GM23248 (cell line): Measurements from ENCODE around the gene NANOG. TPM values are rescaled to one million over a fixed set of nuclear protein-coding genes. Genes with fewer than 3 reads are reported as not detected.
"Not testable (repeated sequence)": the region's sequence is repeated elsewhere in the genome, so short reads cannot be mapped to it uniquely, and the experiment has no call there.

Experiments
- DNase-seq: peaks from one replicate; pipeline ENCODE4 v3.0.0-alpha.2; 2015
- H2AFZ ChIP-seq: fragments of 200-600 bp; sonication (generic); 2 replicates; pipeline ENCODE4 v1.6.1; 2016; ENCODE audit warnings: antibody characterized with exemption
- H3F3A ChIP-seq: fragments of 200-600 bp; sonication (generic); 2 replicates; pipeline ENCODE4 v1.6.1; 2016; ENCODE audit warnings: mild to moderate bottlenecking, antibody characterized with exemption, mixed run types; ENCODE audit not compliant: insufficient read depth
- H3K27ac ChIP-seq: fragments of 200-600 bp; sonication (generic); 2 replicates; pipeline ENCODE4 v1.5.1; 2016; ENCODE audit warnings: mild to moderate bottlenecking
- H3K27me3 ChIP-seq: fragments of 200-600 bp; sonication (generic); replicated peaks from 2 replicates; pipeline ENCODE4 v1.6.1; 2016; ENCODE audit warnings: mild to moderate bottlenecking; ENCODE audit not compliant: insufficient read depth
- H3K36me3 ChIP-seq: fragments of 200-600 bp; sonication (generic); 2 replicates; pipeline ENCODE4 v1.6.1; 2016; ENCODE audit warnings: low read depth, mild to moderate bottlenecking
- H3K4me1 ChIP-seq: fragments of 200-600 bp; sonication (generic); 2 replicates; pipeline ENCODE4 v1.6.1; 2016; ENCODE audit warnings: mild to moderate bottlenecking; ENCODE audit not compliant: insufficient read depth
- H3K4me2 ChIP-seq: fragments of 200-600 bp; sonication (generic); one replicate; pipeline ENCODE4 v1.6.1; 2016; ENCODE audit warnings: mild to moderate bottlenecking; ENCODE audit not compliant: unreplicated experiment
- H3K4me3 ChIP-seq: fragments of 200-600 bp; sonication (generic); 2 replicates; pipeline ENCODE4 v1.5.1; 2016; ENCODE audit warnings: mild to moderate bottlenecking
- H3K79me2 ChIP-seq: fragments of 200-600 bp; sonication (generic); 2 replicates; pipeline ENCODE4 v1.6.1; 2016; ENCODE audit warnings: mild to moderate bottlenecking; ENCODE audit not compliant: insufficient read depth
- H3K9ac ChIP-seq: fragments of 200-600 bp; sonication (generic); 2 replicates; pipeline ENCODE4 v1.6.1; 2016; ENCODE audit warnings: mild to moderate bottlenecking
- H3K9me2 ChIP-seq: fragments of 200-600 bp; sonication (generic); 2 replicates; pipeline ENCODE4 v1.6.1; 2016; ENCODE audit warnings: mixed run types, mild to moderate bottlenecking, moderate library complexity; ENCODE audit not compliant: insufficient read depth
- H3K9me3 ChIP-seq: fragments of 200-600 bp; sonication (generic); one replicate; pipeline ENCODE4 v1.6.1; 2017; ENCODE audit warnings: low read depth
- H4K20me1 ChIP-seq: fragments of 200-600 bp; sonication (generic); 2 replicates; pipeline ENCODE4 v1.6.0; 2016; ENCODE audit not compliant: insufficient read depth
- EZH2 ChIP-seq: fragments of 200-600 bp; sonication (generic); IDR thresholded peaks from 2 replicates; pipeline ENCODE4 v1.6.1; 2018; ENCODE audit warnings: antibody characterized with exemption, mild to moderate bottlenecking; ENCODE audit not compliant: insufficient read depth, poor library complexity, severe bottlenecking
- EZH2phosphoT487 ChIP-seq: fragments of 200-600 bp; sonication (generic); IDR thresholded peaks from 2 replicates; pipeline ENCODE4 v1.6.1; 2018; ENCODE audit warnings: antibody characterized with exemption, moderate library complexity, mild to moderate bottlenecking, low read depth; ENCODE audit not compliant: insufficient read depth
- WGBS, 2 experiments: methylation state at CpG; one replicate each; pipeline ENCODE4 v1.1.6; 2015 to 2017; ENCODE audit warnings: low lambda C conversion rate in 2 of 2, low coverage in 1 of 2; ENCODE audit errors: missing lambda C conversion rate in 2 of 2; 5-methylcytosine and 5-hydroxymethylcytosine counted together
- in situ Hi-C: fragments of 300-500 bp; cut with MboI; formaldehyde crosslinking; loops from 2 replicates; pipeline ENCODE4 v1.15.0; 2020
- polyA plus RNA-seq: library from polyadenylated mRNA; unstranded; fragments of >200 nt; fragmentation: Nextera tagmentation; extraction: Ambion mirVana; gene quantifications from 2 replicates; pipeline ENCODE4 v1.2.1, GENCODE V29; 2016
- total RNA-seq: library from RNA; depleted of rRNA; stranded (reverse); fragments of >200 nt; shearing (Covaris generic); gene quantifications from 2 replicates; pipeline ENCODE4 v1.2.3, GENCODE V29; 2014

The NANOG gene
- total and polyA plus RNA-seq, 2 experiments from 2014 or later, result 0.13 TPM; not detected in 1

DNA sequence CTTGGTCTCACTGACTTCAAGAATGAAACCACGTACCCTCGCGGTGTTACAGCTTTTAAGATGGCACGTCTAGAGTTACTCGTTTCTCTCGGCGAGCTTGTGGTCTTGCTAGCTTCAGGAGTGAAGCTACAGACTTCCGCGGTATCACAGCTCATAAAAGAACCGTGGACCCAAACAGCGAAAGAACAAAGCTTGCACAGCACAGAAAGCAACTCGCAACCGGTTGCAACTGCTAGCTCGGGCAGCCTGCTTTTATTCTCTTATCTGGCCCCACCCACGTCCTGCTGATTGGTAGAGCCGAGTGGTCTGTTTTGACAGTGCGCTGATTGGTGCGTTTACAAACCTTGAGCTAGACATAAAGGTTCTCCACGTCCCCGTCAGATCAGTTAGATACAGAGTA is 37.8 kb upstream of the NANOG start:
- no peaks in the 10 kb centered on the region for H3K4me1 ChIP-seq
- no peak overlapping the region for H3K27ac ChIP-seq
- H4K20me1 ChIP-seq, result no peaks in the 10 kb centered on the region
- H3K27me3 ChIP-seq, result no peaks in the 10 kb centered on the region; the same call in none of the 2 replicates
- H3F3A ChIP-seq, result no peaks in the 10 kb centered on the region
- TF ChIP-seq EZH2phosphoT487, result no peak
- TF ChIP-seq EZH2, result no peak
- no peak overlapping the region for H3K4me2 ChIP-seq
- in situ Hi-C loops, result no loop called here
- no peak overlapping the region for H3K4me3 ChIP-seq
- H3K9ac ChIP-seq, result no peak overlapping the region
- no peak for DNase-seq
- H3K9me2 ChIP-seq, result no peaks in the 10 kb centered on the region
- no peak overlapping the region for H2AFZ ChIP-seq
- H3K79me2 ChIP-seq, result no peaks in the 10 kb centered on the region
- no peaks in the 10 kb centered on the region for H3K36me3 ChIP-seq
- 61 to 63% methylated on average over 20 of the region's 20 CpGs for WGBS, 2 experiments
- H3K9me3 ChIP-seq, result no peaks in the 10 kb centered on the region

DNA sequence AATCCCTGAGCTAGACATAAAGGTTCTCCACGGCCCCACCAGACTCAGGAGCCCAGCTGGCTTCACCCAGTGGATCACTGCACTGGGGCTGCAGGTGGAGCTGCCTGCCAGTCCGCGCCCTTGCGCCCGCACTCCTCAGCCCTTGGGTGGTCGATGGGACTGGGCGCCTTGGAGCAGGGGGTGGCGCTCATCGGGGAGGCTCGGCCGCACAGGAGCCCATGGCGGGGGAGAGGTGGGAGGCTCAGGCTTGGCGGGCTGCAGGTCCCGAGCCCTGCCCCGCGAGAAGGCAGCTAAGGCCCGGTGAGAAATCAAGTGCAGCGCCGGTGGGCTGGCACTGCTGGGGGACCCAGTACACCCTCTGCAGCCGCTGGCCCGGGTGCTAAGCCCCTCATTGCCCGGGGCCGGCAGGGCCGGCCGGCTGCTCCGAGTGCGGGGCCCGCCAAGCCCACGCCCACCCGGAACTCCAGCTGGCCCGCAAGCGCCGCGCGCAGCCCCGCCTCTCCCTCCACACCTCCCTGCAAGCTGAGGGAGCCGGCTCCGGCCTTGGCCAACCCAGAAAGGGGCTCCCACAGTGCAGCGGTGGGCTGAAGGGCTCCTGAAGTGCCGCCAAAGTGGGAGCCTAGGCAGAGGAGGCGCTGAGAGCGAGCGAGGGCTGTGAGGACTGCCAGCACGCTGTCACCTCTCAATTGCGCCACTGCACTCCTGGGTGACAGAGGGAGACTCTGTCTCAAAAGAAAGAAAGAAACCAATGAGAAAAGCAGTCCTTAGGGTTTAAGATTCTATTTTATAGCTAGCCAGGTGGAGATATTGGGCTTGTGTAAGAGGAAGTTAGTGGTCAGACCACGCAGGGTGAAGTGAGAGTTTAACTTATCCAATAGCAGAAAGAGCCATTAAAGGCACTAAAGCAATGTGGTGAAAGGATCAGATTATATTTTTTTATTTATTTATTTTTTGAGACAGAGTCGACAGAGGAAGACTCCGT is 37.0 kb upstream of the NANOG start:
- H3K4me1 ChIP-seq, H3K27me3 ChIP-seq, H3K9me3 ChIP-seq, H3K9me2 ChIP-seq, H3K9ac ChIP-seq, H3F3A ChIP-seq, H3K79me2 ChIP-seq, H3K36me3 ChIP-seq, DNase-seq, H3K27ac ChIP-seq, in situ Hi-C loops, H3K4me2 ChIP-seq, H2AFZ ChIP-seq, H4K20me1 ChIP-seq, H3K4me3 ChIP-seq: not testable (repeated sequence)
- 78 to 79% methylated on average over 25 to 34 of the region's 48 CpGs for WGBS, 2 experiments

DNA sequence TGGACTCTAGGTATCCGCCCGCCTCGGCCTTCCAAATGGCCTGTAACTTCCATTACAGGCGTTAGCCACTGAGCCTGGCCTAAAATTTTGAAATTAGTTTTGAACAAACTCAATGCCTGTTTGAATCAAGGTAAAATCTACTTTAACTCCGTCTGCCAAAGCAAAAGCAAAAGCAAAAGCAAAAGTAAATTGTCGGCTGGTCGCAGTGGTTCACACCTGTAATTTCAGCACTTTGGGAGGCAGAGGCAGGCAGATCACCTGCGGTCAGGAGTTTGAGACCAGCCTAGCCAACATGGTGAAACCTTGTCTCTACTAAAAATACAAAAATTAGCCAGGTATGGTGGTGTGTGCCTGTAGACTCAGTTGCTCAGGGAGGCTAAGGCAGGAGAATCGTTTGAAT is 33.5 kb upstream of the NANOG start:
- in situ Hi-C loops, H4K20me1 ChIP-seq, H3K4me3 ChIP-seq, H2AFZ ChIP-seq, DNase-seq, H3K9me3 ChIP-seq, H3K9ac ChIP-seq, H3F3A ChIP-seq, H3K9me2 ChIP-seq, H3K79me2 ChIP-seq, H3K36me3 ChIP-seq, H3K4me2 ChIP-seq, H3K4me1 ChIP-seq, H3K27ac ChIP-seq: not testable (repeated sequence)
- peaks cover 15% of the 10 kb centered on the region; the same call in 1 of the 2 replicates for H3K27me3 ChIP-seq
- 58 to 65% methylated on average over 9 of the region's 9 CpGs for WGBS, 2 experiments

DNA sequence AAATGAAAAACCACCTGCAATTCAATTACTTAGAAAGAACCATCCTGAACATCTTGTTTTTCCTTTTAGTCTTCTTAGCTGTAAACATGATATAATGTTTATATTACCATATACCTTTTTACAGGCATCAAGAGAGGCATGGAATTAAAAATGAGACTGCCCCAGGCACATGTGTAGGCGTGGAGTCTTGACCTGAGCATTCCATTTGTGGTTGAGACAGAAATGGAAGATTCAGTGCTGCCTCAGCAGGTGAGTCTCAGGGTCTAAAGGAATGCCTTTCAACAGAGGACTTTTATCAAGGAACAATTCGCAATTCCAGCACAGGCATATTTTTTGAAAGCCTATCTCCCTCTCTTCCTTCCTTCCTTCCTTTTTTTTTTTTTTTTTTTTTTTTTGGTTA is 32.2 kb upstream of the NANOG start:
- no peaks in the 10 kb centered on the region for H3K9me2 ChIP-seq
- H3K27ac ChIP-seq, result no peak overlapping the region
- H2AFZ ChIP-seq, result no peak overlapping the region
- H3K4me3 ChIP-seq, result no peak overlapping the region
- no peak for DNase-seq
- TF ChIP-seq EZH2 (no peak), EZH2phosphoT487 (no peak)
- no peaks in the 10 kb centered on the region for H3K36me3 ChIP-seq
- H3K4me2 ChIP-seq, result no peak overlapping the region
- H3K79me2 ChIP-seq, result no peaks in the 10 kb centered on the region
- H4K20me1 ChIP-seq, result no peaks in the 10 kb centered on the region
- in situ Hi-C loops, result no loop called here
- WGBS, 2 experiments, result 24 to 41% methylated on average over 2 of the region's 2 CpGs
- no peak overlapping the region for H3K9ac ChIP-seq
- no peaks in the 10 kb centered on the region for H3K9me3 ChIP-seq
- no peaks in the 10 kb centered on the region for H3K4me1 ChIP-seq
- H3F3A ChIP-seq, result no peaks in the 10 kb centered on the region
- peaks cover 15% of the 10 kb centered on the region; the same call in 1 of the 2 replicates for H3K27me3 ChIP-seq

DNA sequence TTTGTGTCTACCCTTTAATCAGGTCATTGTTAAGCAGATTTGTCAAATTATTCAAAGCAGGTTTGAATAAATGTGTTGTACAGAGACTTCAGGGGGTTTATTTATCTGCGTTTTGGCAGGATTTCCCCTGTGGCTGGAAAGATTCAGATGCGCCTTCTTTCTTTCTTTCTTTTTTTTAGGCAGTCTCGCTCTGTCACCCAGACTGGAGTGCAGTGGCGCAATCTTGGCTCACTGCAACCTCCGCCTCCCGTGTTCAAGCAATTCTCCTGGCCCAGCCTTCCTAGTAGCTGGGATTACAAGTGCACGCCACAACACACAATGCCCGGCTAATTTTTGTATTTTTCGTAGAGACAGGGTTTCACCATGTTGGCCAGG is 30.4 kb upstream of the NANOG start:
- TF ChIP-seq EZH2 (no peak), EZH2phosphoT487 (no peak)
- WGBS, 2 experiments, result 16% methylated on average over 9 of the region's 9 CpGs

More for the DNA sequence above, 30.4 kb upstream of the NANOG start:
- Histone ChIP-seq H3K79me2 (no peaks in the 10 kb centered on the region), H3K4me3 (no peak overlapping the region), H3K4me2 (no peak overlapping the region), H4K20me1 (no peaks in the 10 kb centered on the region), H3K9me2 (no peaks in the 10 kb centered on the region), H3K9ac (no peak overlapping the region), H3K27ac (no peak overlapping the region), H3K4me1 (no peaks in the 10 kb centered on the region), H3K27me3 (peaks cover 15% of the 10 kb centered on the region; the same call in 1 of the 2 replicates), H3K9me3 (no peaks in the 10 kb centered on the region), H3K36me3 (no peaks in the 10 kb centered on the region), H2AFZ (no peak overlapping the region), H3F3A (no peaks in the 10 kb centered on the region)
- DNase-seq, result peak; percentile 1
- in situ Hi-C loops, result no loop called here
